HAP-1 (cell line): ENCODE results near the gene ARHGEF12.
A peak's percentile ranks its signal among the peaks of the same experiment; 100 is the strongest.

Source experiments
- DNase-seq, 2 experiments: peaks; one replicate each; pipeline ENCODE4 v3.0.0-alpha.2; 2016 to 2020; ENCODE audit warnings: low spot score in 2 of 2
- H3K27me3 ChIP-seq: fragments of 250-450 bp; sonication (Bioruptor Pico); 2 replicates; pipeline ENCODE4 v1.5.1; 2020; ENCODE audit warnings: low read depth, mild to moderate bottlenecking, moderate library complexity
- H3K36me3 ChIP-seq: fragments of 250-450 bp; sonication (Bioruptor Pico); replicated peaks from 2 replicates; pipeline ENCODE4 v1.5.1; 2020; ENCODE audit warnings: mild to moderate bottlenecking
- H3K4me1 ChIP-seq: fragments of 250-450 bp; sonication (Bioruptor Pico); 2 replicates; pipeline ENCODE4 v1.5.1; 2020; ENCODE audit warnings: mild to moderate bottlenecking
- H3K4me3 ChIP-seq: fragments of 250-450 bp; sonication (Bioruptor Pico); 2 replicates; pipeline ENCODE4 v1.5.1; 2020; ENCODE audit warnings: mild to moderate bottlenecking, moderate library complexity
- H3K9me3 ChIP-seq: fragments of 250-450 bp; sonication (Bioruptor Pico); 2 replicates; pipeline ENCODE4 v1.5.1; 2020; ENCODE audit warnings: mild to moderate bottlenecking, moderate library complexity
- in situ Hi-C: fragments of 300-500 bp; cut with MboI; formaldehyde crosslinking; loops from 3 replicates; pipeline ENCODE4 v1.14.3; 2020; ENCODE audit warnings: low sequenced_read_pairs, inconsistent platforms, mixed read lengths

Gene ARHGEF12

DNA sequence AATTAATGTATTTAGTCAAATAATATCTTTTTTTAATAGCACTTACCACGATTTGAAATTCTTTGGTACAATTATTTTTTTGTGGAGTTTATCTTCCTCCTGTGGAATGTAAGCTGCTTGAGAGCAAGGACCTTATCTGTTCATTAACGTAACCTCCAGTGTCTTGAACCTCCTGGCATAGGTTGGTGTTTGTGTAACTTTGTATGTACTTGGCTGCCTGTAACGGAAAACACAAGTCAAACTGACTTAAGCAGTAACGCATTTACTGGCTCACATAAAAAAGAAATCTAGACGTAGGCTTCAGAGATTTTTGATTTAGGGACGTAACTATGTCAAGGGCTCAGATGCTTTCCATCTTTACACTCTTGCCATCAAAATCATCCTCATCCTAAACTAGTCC, 56.1 kb downstream of the ARHGEF12 start:
- Histone ChIP-seq H3K4me3 (no peak overlapping the region), H3K4me1 (peaks cover 15% of the 10 kb centered on the region), H3K36me3 (no peaks in the 10 kb centered on the region), H3K27me3 (no peaks in the 10 kb centered on the region), H3K9me3 (no peaks in the 10 kb centered on the region)
- in situ Hi-C loops, result no loop called here
- no peak for DNase-seq

DNA sequence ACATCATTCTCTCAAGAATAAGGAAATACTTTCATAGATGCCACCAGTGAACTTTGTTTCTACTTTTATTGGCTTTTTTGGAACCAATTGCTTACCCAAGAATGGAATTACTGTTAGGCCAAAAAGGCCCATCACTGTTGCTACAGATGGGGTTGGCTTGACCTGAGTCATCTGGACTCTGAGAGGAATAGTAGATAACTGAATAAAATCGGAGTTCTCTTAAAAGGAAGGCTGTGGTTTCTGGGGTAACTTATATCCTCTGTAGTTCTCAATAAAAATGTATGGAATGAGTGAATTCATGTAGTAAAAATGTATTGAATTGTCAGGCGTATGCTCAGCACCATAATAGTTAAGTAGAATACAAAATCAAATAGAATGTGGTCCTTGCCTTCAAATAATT, 56.6 kb downstream of the ARHGEF12 start:
- no peaks in the 10 kb centered on the region for H3K9me3 ChIP-seq
- no peaks in the 10 kb centered on the region for H3K27me3 ChIP-seq
- DNase-seq, result no peak
- no peak overlapping the region for H3K4me3 ChIP-seq
- in situ Hi-C loops, result no loop called here
- H3K36me3 ChIP-seq, result no peaks in the 10 kb centered on the region
- peaks cover 15% of the 10 kb centered on the region for H3K4me1 ChIP-seq

DNA sequence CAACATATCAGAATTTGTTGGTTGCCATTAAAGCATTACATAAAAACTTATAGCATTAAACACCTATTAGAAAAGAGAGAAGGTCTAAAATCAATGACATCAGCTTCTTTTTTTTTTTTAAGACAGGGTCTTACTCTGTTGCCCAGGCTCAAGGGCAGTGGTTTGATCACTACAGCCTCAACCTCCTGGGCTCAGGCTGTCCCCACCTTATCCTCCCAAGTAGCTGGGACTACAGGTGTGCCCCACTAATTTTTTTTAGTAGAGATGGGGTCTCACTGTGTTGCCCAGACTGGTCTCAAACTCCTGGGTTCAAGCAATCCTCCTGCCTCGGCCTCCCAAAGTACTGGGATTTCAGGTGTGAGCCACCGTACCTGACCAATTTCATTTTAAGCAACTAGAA, 57.9 kb downstream of the ARHGEF12 start:
- in situ Hi-C loops, result no loop called here
- no peaks in the 10 kb centered on the region for H3K36me3 ChIP-seq
- DNase-seq, result no peak
- no peaks in the 10 kb centered on the region for H3K9me3 ChIP-seq
- peaks cover 22% of the 10 kb centered on the region for H3K4me1 ChIP-seq
- no peaks in the 10 kb centered on the region for H3K27me3 ChIP-seq
- no peak overlapping the region for H3K4me3 ChIP-seq

DNA sequence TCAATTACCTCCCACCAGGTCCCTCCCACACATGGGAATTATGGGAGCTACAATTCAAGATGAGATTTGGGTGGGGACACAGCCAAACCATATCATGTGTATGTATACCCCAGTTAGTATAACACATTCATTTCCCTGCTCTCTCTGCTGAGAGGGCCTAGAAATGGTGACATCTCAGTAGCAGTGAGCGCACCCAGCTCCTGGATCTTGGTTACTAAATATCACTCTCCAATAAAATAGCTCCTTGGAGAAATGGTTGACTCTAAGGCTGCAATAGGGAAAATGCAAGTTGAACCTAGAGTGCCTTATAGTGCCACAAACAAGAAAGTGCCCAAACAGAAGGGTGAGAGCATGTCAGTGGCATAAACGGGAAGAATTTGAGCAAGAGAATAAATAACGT, 59.6 kb downstream of the ARHGEF12 start:
- Histone ChIP-seq H3K4me3 (no peak overlapping the region), H3K9me3 (no peaks in the 10 kb centered on the region), H3K36me3 (no peaks in the 10 kb centered on the region), H3K27me3 (no peaks in the 10 kb centered on the region), H3K4me1 (peaks cover 38% of the 10 kb centered on the region)
- in situ Hi-C loops, result no loop called here
- no peak for DNase-seq

DNA sequence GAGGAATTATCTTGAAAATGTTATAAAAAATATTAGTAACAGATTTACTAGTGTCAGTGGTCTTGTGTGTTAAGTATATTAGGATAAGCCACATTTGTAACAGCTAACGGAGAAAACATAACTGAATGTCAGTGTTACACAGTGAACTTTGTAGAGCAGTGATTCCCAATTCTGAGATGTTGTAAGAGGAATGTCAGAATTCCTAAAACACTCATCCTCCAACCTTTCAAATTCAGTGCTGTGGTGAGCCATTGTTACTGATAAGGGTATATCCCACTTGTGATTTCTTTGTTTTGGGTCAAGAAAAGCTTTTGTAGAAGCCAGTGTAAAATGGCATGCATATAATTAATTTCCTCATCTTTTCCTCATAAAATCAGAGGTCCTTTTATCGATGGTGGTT, 61.9 kb downstream of the ARHGEF12 start:
- H3K4me1 ChIP-seq, result peaks cover 60% of the 10 kb centered on the region
- no peaks in the 10 kb centered on the region for H3K9me3 ChIP-seq
- in situ Hi-C loops, result no loop called here
- H3K36me3 ChIP-seq, result no peaks in the 10 kb centered on the region
- peak in 1 of 2 experiments; percentile 59 for DNase-seq
- no peaks in the 10 kb centered on the region for H3K27me3 ChIP-seq
- H3K4me3 ChIP-seq, result no peak overlapping the region

DNA sequence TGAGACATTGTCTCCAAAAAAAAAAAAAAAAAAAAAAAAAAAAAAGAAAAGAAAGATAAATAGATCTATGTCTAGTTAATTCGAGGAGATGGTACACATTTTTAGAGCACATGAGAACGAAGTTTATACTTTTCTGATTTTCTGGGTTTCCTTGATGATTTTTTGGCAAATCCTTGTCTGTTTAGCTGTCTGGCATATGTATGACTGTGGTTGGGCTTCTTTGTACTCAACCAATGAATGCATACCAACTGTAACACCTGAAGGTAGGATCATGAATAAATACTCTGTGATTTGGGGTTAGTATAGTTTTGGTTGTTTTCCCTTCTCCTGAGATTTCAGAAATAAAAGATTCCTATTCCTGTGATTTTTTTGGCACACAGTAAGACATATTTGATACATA, 63.1 kb downstream of the ARHGEF12 start:
- Histone ChIP-seq H3K36me3 (no peaks in the 10 kb centered on the region), H3K9me3 (no peaks in the 10 kb centered on the region), H3K27me3 (no peaks in the 10 kb centered on the region), H3K4me3 (no peak overlapping the region), H3K4me1 (peaks cover 69% of the 10 kb centered on the region)
- no peak for DNase-seq
- in situ Hi-C loops, result no loop called here

DNA sequence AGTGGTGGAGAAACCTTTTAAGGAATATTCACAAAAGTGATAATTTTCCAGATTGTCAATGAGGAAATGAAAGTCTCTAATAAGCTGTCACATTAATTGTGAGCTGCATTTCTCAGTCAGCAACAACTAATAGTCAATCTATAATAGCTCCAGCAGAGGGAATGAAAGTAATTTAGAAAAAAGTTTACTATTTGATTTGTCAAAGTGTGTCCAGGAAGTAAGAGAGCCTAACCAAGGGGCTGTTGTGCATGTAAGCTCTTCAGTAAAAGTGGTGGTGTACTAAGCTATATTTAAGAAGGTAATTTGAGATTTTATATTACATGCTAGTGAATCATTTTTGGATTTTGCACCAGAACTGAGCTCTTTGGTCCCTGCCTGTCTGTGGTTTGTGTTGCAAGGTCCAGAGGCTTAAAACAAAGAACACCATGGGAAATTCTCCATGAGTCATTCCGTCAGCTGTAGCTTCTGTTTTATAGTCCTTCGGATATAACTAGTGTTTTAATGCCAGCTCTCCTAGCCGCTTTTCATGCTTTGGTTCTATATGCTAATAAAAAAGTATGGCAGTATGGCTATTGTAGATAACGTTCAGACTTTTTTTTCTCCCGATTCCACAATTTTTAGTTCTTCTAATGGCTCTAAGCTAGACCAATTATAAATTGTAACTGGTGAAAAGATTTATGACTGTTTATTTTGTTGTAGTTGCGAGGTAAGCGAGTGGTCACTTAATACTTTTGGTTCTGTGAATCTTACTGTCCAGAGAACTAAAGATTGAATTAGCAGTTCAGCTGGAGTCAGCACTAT, 64.6 kb downstream of the ARHGEF12 start:
- Histone ChIP-seq H3K27me3 (no peaks in the 10 kb centered on the region), H3K4me3 (no peak overlapping the region), H3K9me3 (no peaks in the 10 kb centered on the region), H3K4me1 (peaks cover 76% of the 10 kb centered on the region), H3K36me3 (no peaks in the 10 kb centered on the region)
- peak; percentile 20 to 58 for DNase-seq
- in situ Hi-C loops, result no loop called here

DNA sequence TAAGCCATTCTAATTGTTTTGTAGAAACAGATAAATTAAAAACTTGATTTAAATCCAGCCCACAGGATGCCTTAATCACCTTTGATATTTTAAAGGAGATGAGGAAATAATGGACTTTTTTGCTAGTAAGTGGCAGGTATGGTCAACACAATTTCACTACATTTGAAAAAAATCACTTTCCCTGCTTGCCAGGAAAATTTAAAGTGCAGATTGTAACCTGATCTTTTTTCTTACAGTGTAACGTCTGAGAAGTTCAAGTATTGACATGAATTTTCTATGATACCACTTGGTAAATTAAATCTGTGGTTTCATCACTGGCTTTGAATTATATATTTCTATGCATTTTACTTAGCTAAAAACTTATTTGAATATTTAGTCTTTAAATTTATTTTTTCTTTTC, 65.3 kb downstream of the ARHGEF12 start:
- Histone ChIP-seq H3K4me1 (peaks cover 76% of the 10 kb centered on the region), H3K36me3 (no peaks in the 10 kb centered on the region), H3K4me3 (no peak overlapping the region), H3K9me3 (no peaks in the 10 kb centered on the region), H3K27me3 (no peaks in the 10 kb centered on the region)
- no peak for DNase-seq
- in situ Hi-C loops, result no loop called here

DNA sequence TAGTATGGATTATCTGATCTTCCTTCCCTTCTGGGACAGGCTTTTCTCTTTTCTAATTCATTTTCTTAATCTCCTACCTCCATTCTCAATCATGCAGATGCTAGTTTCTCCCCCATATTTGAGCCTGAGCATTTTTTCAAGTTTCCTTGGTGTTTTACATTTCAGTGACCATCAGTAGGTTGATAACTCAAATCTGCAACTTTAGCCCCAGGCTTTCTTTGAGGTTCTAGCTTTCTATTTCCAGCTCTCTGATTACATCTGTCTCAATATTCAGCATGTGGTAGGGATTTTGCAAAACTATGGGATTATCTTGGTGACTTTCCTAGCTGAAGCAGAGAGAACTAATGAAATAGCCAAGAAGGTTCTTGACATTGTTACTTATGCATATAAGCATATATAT, 67.8 kb downstream of the ARHGEF12 start:
- Histone ChIP-seq H3K4me3 (no peak overlapping the region), H3K4me1 (peaks cover 75% of the 10 kb centered on the region), H3K27me3 (no peaks in the 10 kb centered on the region), H3K36me3 (no peaks in the 10 kb centered on the region), H3K9me3 (no peaks in the 10 kb centered on the region)
- peak; percentile 21 to 73 for DNase-seq
- in situ Hi-C loops, result no loop called here

DNA sequence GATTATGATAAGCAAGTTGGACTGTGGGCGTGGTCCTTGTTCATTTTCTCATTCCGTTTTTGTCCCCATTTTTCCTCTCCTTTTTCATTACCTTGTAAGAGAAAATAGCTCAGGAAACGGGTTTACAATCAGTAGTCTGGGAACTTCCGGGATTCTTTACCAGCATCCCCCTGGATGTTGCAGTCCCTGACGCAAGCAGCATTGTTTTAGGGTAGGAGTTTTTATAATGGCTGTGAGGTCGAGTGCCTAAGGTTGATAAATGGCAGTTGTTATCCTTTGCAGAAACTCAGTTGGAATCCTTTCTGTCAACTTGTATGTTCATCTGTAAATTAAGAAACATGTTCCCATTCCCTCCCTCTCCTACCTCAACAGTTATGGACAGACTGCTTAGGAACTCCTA, 68.3 kb downstream of the ARHGEF12 start:
- Histone ChIP-seq H3K4me1 (peaks cover 77% of the 10 kb centered on the region), H3K4me3 (no peak overlapping the region), H3K36me3 (no peaks in the 10 kb centered on the region), H3K9me3 (no peaks in the 10 kb centered on the region), H3K27me3 (no peaks in the 10 kb centered on the region)
- DNase-seq, result peak; percentile 12 to 40
- in situ Hi-C loops, result no loop called here

DNA sequence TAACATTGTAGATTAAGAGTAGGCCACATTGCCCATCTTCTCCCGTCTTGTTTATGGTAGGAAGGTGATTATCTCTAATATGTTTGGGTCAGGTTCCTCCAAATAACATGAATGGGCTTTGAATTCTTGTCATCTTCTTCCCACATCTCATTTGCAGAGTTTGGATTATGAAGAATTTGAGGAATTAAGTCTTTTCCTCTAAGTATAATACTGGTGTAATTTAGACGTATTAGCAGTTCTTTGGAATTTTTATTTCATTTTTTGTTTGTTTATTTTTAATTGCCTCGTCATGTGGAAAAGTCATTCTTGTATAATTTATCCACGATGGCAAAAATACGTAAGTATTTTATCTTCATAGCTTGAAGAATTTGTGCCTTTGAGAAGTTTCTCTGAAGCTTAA, 73.4 kb downstream of the ARHGEF12 start:
- H3K9me3 ChIP-seq, result no peaks in the 10 kb centered on the region
- H3K27me3 ChIP-seq, result no peaks in the 10 kb centered on the region
- no peak for DNase-seq
- no peaks in the 10 kb centered on the region for H3K36me3 ChIP-seq
- H3K4me3 ChIP-seq, result no peak overlapping the region
- in situ Hi-C loops, result no loop called here
- peaks cover 47% of the 10 kb centered on the region for H3K4me1 ChIP-seq

DNA sequence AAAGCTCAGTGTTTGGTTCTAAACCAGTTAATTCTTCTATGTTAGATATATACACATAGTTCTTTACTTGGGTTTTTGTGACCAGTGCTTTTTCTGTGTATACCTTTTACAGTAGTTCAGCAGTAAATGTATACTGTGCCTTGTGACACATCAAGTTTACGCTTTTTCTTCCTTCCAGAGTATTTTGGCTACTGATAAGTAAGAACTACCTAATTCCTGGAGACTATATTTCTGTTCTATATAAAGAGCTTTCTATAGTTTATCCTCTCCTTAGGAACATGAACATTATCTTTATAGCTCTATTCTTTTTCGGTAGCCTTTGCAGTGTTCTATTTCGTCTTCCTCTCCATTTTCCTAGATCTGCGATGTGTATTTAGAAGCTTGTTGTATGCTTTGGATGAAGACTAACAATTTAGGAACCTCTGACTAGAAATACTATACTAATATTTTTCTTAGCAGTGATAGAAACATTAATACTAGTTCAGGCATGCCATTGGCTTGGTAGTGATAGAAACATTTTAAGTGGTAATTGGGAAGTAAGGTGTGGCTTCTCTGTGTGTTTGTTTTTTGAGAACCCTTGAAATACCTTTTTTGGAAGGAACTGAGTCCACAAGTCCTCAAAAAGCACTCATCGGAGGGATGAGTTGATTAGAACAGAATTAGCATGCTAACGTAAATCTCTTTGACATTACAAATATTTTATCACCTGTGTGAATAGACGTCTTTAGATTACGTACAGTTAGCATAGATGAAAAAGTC, 74.6 kb downstream of the ARHGEF12 start:
- Histone ChIP-seq H3K27me3 (no peaks in the 10 kb centered on the region), H3K36me3 (no peaks in the 10 kb centered on the region), H3K4me1 (peaks cover 44% of the 10 kb centered on the region), H3K9me3 (no peaks in the 10 kb centered on the region), H3K4me3 (no peak overlapping the region)
- no peak for DNase-seq
- in situ Hi-C loops, result no loop called here

DNA sequence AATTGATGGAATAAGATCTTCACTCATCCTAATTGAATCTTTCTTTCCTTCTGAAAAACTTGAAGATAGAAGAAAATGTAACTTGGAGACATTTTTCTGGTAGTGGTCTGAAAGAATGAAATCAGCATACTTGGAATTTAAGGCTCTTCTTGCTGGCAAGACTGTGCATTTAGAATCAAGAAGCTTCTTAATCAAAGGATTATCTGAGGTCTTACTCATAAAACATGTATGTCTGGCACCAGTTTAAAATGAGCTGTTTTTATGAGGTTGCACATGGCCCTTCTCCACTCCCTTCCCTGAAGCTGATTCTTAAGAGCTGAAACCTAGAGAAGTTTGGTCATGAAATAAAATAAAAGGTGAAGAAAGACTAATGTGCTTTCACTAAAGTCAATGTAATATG, 77.3 kb downstream of the ARHGEF12 start:
- Histone ChIP-seq H3K4me3 (no peak overlapping the region), H3K9me3 (no peaks in the 10 kb centered on the region), H3K36me3 (no peaks in the 10 kb centered on the region), H3K4me1 (peaks cover 27% of the 10 kb centered on the region), H3K27me3 (no peaks in the 10 kb centered on the region)
- in situ Hi-C loops, result no loop called here
- DNase-seq, result peak in 1 of 2 experiments; percentile 68

DNA sequence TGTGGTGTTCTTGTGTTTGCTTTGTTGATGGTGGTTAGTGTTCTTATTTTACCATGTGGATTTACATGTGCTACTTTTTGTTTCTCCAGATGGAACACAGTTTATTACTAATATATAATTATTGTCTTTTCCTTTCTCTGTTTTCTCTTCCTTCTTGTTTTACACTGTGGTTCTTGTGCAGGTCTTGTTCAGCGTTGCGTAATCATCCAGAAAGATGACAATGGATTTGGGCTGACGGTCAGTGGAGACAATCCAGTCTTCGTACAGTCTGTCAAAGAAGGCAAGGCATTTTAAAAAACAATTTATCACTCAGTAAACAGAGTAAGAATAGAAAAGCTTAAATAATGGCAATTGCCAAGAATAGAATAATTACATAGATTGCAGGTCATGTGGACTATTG, 84.4 kb downstream of the ARHGEF12 start:
- in situ Hi-C loops, result no loop called here
- Histone ChIP-seq H3K27me3 (no peaks in the 10 kb centered on the region), H3K9me3 (no peaks in the 10 kb centered on the region), H3K4me3 (no peak overlapping the region), H3K4me1 (peaks cover 5% of the 10 kb centered on the region; the same call in 1 of the 2 replicates), H3K36me3 (peaks cover 12% of the 10 kb centered on the region)
- DNase-seq, result no peak
